ENCODE measurements around the gene KLRC4. TPM values are rescaled to one million over a fixed set of nuclear protein-coding genes. Genes with fewer than 3 reads are reported as not detected.

KLRC4 gene
- total and polyA plus RNA-seq, 2 experiments from 2014 or later = not detected

DNA sequence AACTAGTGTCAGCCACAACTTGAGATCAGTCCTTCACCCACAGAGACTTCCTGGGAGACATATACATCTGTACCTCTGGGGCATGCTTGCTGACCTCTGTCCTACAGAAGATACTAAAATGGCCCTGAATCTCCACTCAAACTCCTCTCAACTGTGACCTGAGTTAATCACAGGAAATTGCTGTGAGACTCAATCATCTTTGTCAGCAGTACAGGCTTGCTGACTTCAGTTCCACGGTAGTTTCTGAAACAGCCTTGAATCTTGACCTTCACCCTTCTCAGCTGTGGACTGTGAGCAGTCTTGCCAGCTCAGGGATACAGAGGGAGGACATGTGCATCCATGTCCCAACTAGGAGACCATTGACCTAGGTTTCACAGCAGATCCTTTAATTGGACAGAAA lies 45.0 kb upstream of the KLRC4 start:
- peaks cover 28% of the 10 kb centered on the region; the same call in 2 of the 3 replicates for H3K9me3 Mint-ChIP-seq
- Histone ChIP-seq H3K79me2 (replicated peaks; ENCODE audit: insufficient read depth) (no peaks in the 10 kb centered on the region), H4K20me1 (replicated peaks; ENCODE audit: insufficient read depth) (no peaks in the 10 kb centered on the region), H3K9me2 (ENCODE audit: insufficient read depth) (no peaks in the 10 kb centered on the region; the same call in 1 of the 2 replicates), H3K27me3 (ENCODE audit: insufficient read depth) (no peaks in the 10 kb centered on the region), H3K4me1 (ENCODE audit: insufficient read depth) (peaks cover 9% of the 10 kb centered on the region), H3K27ac (ENCODE audit: low read depth) (no peak overlapping the region), H3K4me3 (no peak overlapping the region), H3F3A (replicated peaks; ENCODE audit: low read depth) (no peaks in the 10 kb centered on the region), H3K4me2 (no peak overlapping the region), H3K36me3 (ENCODE audit: insufficient read depth) (no peaks in the 10 kb centered on the region), H2AFZ (no peak overlapping the region)
- no peak overlapping the region for H3K27ac Mint-ChIP-seq
- ATAC-seq (no peak), DNase-seq (ENCODE audit: low spot score) (no peak)
- no peak for TF ChIP-seq EZH2 (IDR thresholded peaks at IDR 0.05; ENCODE audit: low read depth, unreplicated experiment)
- peaks cover 11% of the 10 kb centered on the region; the same call in 2 of the 3 replicates for H3K4me1 Mint-ChIP-seq
- H3K36me3 Mint-ChIP-seq (ENCODE audit: low read depth) = peaks cover 15% of the 10 kb centered on the region; the same call in 1 of the 3 replicates
- H3K4me3 Mint-ChIP-seq = no peak overlapping the region
- H3K27me3 Mint-ChIP-seq (ENCODE audit: insufficient read depth, low read depth, poor library complexity) = peaks cover 2% of the 10 kb centered on the region

- H2AFZ ChIP-seq = no peak within 1 kb of the TSS
- H4K20me1 ChIP-seq (replicated peaks; ENCODE audit: insufficient read depth) = no peaks in the 10 kb centered on the region
- peaks cover 15% of the 10 kb centered on the region; the same call in 1 of the 3 replicates for H3K36me3 Mint-ChIP-seq (ENCODE audit: low read depth)
- no peaks in the 10 kb centered on the region for H3K79me2 ChIP-seq (replicated peaks; ENCODE audit: insufficient read depth)
- H3K9me2 ChIP-seq (ENCODE audit: insufficient read depth) = no peaks in the 10 kb centered on the region; the same call in 1 of the 2 replicates
- H3K4me1 Mint-ChIP-seq = peaks cover 11% of the 10 kb centered on the region; the same call in 2 of the 3 replicates
- no peak within 1 kb of the TSS for H3K4me2 ChIP-seq
- H3K4me3 ChIP-seq = no peak within 1 kb of the TSS
- H3K4me1 ChIP-seq (ENCODE audit: insufficient read depth) = peaks cover 9% of the 10 kb centered on the region
- no peaks in the 10 kb centered on the region for H3K27me3 ChIP-seq (ENCODE audit: insufficient read depth)
- no peaks in the 10 kb centered on the region for H3K36me3 ChIP-seq (ENCODE audit: insufficient read depth)
- peaks cover 2% of the 10 kb centered on the region for H3K27me3 Mint-ChIP-seq (ENCODE audit: insufficient read depth, low read depth, poor library complexity)
- DNase-seq (ENCODE audit: low spot score) = no peak
- no peak for ATAC-seq
- no peak within 1 kb of the TSS for H3K4me3 Mint-ChIP-seq
- peaks cover 24% of the 10 kb centered on the region; the same call in 2 of the 3 replicates for H3K9me3 Mint-ChIP-seq
- H3F3A ChIP-seq (replicated peaks; ENCODE audit: low read depth) = no peaks in the 10 kb centered on the region
- no peak within 1 kb of the TSS for H3K27ac ChIP-seq (ENCODE audit: low read depth)
- H3K27ac Mint-ChIP-seq = no peak within 1 kb of the TSS
- TF ChIP-seq, protein P1, sequence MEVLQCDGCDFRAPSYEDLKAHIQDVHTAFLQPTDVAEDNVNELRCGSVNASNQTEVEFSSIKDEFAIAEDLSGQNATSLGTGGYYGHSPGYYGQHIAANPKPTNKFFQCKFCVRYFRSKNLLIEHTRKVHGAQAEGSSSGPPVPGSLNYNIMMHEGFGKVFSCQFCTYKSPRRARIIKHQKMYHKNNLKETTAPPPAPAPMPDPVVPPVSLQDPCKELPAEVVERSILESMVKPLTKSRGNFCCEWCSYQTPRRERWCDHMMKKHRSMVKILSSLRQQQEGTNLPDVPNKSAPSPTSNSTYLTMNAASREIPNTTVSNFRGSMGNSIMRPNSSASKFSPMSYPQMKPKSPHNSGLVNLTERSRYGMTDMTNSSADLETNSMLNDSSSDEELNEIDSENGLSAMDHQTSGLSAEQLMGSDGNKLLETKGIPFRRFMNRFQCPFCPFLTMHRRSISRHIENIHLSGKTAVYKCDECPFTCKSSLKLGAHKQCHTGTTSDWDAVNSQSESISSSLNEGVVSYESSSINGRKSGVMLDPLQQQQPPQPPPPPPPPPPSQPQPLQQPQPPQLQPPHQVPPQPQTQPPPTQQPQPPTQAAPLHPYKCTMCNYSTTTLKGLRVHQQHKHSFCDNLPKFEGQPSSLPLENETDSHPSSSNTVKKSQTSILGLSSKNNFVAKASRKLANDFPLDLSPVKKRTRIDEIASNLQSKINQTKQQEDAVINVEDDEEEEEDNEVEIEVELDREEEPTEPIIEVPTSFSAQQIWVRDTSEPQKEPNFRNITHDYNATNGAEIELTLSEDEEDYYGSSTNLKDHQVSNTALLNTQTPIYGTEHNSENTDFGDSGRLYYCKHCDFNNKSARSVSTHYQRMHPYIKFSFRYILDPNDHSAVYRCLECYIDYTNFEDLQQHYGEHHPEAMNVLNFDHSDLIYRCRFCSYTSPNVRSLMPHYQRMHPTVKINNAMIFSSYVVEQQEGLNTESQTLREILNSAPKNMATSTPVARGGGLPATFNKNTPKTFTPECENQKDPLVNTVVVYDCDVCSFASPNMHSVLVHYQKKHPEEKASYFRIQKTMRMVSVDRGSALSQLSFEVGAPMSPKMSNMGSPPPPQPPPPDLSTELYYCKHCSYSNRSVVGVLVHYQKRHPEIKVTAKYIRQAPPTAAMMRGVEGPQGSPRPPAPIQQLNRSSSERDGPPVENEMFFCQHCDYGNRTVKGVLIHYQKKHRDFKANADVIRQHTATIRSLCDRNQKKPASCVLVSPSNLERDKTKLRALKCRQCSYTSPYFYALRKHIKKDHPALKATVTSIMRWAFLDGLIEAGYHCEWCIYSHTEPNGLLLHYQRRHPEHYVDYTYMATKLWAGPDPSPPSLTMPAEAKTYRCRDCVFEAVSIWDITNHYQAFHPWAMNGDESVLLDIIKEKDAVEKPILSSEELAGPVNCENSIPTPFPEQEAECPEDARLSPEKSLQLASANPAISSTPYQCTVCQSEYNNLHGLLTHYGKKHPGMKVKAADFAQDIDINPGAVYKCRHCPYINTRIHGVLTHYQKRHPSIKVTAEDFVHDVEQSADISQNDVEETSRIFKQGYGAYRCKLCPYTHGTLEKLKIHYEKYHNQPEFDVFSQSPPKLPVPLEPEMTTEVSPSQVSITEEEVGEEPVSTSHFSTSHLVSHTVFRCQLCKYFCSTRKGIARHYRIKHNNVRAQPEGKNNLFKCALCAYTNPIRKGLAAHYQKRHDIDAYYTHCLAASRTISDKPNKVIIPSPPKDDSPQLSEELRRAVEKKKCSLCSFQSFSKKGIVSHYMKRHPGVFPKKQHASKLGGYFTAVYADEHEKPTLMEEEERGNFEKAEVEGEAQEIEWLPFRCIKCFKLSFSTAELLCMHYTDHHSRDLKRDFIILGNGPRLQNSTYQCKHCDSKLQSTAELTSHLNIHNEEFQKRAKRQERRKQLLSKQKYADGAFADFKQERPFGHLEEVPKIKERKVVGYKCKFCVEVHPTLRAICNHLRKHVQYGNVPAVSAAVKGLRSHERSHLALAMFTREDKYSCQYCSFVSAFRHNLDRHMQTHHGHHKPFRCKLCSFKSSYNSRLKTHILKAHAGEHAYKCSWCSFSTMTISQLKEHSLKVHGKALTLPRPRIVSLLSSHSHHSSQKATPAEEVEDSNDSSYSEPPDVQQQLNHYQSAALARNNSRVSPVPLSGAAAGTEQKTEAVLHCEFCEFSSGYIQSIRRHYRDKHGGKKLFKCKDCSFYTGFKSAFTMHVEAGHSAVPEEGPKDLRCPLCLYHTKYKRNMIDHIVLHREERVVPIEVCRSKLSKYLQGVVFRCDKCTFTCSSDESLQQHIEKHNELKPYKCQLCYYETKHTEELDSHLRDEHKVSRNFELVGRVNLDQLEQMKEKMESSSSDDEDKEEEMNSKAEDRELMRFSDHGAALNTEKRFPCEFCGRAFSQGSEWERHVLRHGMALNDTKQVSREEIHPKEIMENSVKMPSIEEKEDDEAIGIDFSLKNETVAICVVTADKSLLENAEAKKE (CRISPR knock-in tag; IDR thresholded peaks at IDR 0.05) = no peak
- TF ChIP-seq CREB1 (CRISPR knock-in tag; IDR thresholded peaks at IDR 0.05; ENCODE audit: low read depth) = no peak
- no peak for TF ChIP-seq ETS1 (IDR thresholded peaks at IDR 0.05)
- no peak for TF ChIP-seq ZNF114 (CRISPR knock-in tag; IDR thresholded peaks at IDR 0.05)
- TF ChIP-seq NANOG (IDR thresholded peaks at IDR 0.05; ENCODE audit: borderline replicate concordance) = no peak
- TF ChIP-seq, protein P2, sequence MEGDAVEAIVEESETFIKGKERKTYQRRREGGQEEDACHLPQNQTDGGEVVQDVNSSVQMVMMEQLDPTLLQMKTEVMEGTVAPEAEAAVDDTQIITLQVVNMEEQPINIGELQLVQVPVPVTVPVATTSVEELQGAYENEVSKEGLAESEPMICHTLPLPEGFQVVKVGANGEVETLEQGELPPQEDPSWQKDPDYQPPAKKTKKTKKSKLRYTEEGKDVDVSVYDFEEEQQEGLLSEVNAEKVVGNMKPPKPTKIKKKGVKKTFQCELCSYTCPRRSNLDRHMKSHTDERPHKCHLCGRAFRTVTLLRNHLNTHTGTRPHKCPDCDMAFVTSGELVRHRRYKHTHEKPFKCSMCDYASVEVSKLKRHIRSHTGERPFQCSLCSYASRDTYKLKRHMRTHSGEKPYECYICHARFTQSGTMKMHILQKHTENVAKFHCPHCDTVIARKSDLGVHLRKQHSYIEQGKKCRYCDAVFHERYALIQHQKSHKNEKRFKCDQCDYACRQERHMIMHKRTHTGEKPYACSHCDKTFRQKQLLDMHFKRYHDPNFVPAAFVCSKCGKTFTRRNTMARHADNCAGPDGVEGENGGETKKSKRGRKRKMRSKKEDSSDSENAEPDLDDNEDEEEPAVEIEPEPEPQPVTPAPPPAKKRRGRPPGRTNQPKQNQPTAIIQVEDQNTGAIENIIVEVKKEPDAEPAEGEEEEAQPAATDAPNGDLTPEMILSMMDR (conservative IDR thresholded peaks at IDR 0.05; ENCODE audit: low read depth in 2 of 2) = no peak
- no peak for TF ChIP-seq EZH2 (IDR thresholded peaks at IDR 0.05; ENCODE audit: low read depth, unreplicated experiment)
- no peak for TF ChIP-seq POLR2AphosphoS5 (IDR thresholded peaks at IDR 0.05; ENCODE audit: low read depth)
- TF ChIP-seq JUNB (IDR thresholded peaks at IDR 0.05; ENCODE audit: unreplicated experiment) = no peak
- TF ChIP-seq STAT1 (IDR thresholded peaks at IDR 0.05; ENCODE audit: unreplicated experiment) = no peak
- no peak for TF ChIP-seq EZH2phosphoT487 (IDR thresholded peaks at IDR 0.05; ENCODE audit: unreplicated experiment)
These were observed 43.6 kb upstream of the KLRC4 start, which contains the start of gene KLRC1 for GRCh38 chr12:10453156-10453555. TSS of gene KLRC1 (minus strand) at chr12:10453377. CDS start at chr12:10451156, 2,221 bp downstream.

Measured in GM23338 (cell line).